ENCODE measurements around the gene SPRN. TPM values are rescaled to one million over a fixed set of nuclear protein-coding genes. Genes with fewer than 3 reads are reported as not detected.
"Not testable (repeated sequence)": the region's sequence is repeated elsewhere in the genome, so short reads cannot be mapped to it uniquely, and the experiment has no call there.

SPRN gene
- total RNA-seq, 4 donors from 2014 or later, result 0.34 to 0.71 TPM; not detected in 2

- H3K27ac ChIP-seq (replicated peaks in 1 of 4), result no peak overlapping the region
- no peak for TF ChIP-seq EP300 (IDR thresholded peaks at IDR 0.05)
- no peak for TF ChIP-seq POLR2A (IDR thresholded peaks at IDR 0.05; ENCODE audit: low read depth)
- TF ChIP-seq POLR2AphosphoS5 (IDR thresholded peaks at IDR 0.05), result no peak
- no peak for TF ChIP-seq CTCF (IDR thresholded peaks at IDR 0.05)
- DNase-seq (ENCODE audit: extremely low spot score), result peak; percentile 68
- intact Hi-C loops (cut with DNase I), result no loop called here
- WGBS, result 97% methylated on average over 12 of the region's 18 CpGs
- no peaks in the 10 kb centered on the region for H3K4me1 ChIP-seq
- H3K9me3 ChIP-seq, result peaks cover 0 to 8% (median under 1%) of the 10 kb centered on the region in 4 donors
- H3K27me3 ChIP-seq, result no peaks in the 10 kb centered on the region
- no peak overlapping the region for H3K4me3 ChIP-seq
- peaks cover 0 to 9% (median 1%) of the 10 kb centered on the region in 4 donors for H3K36me3 ChIP-seq
Observed at GRCh38 chr10:133440633-133441285, 16.3 kb upstream of the SPRN start.

- H3K9me3 ChIP-seq, result no peaks in the 10 kb centered on the region
- H3K27me3 ChIP-seq, result no peaks in the 10 kb centered on the region
- 95% methylated on average over 25 of the region's 25 CpGs for WGBS
- H3K4me1 ChIP-seq, result no peaks in the 10 kb centered on the region
- no peak overlapping the region for H3K27ac ChIP-seq (replicated peaks in 1 of 4)
- H3K36me3 ChIP-seq, result peaks cover 0 to 9% (median 1%) of the 10 kb centered on the region in 4 donors
- intact Hi-C loops (cut with DNase I), result no loop called here
- TF ChIP-seq POLR2AphosphoS5 (IDR thresholded peaks at IDR 0.05), result no peak
- no peak for TF ChIP-seq CTCF (IDR thresholded peaks at IDR 0.05)
- TF ChIP-seq EP300 (IDR thresholded peaks at IDR 0.05), result no peak
- no peak overlapping the region for H3K4me3 ChIP-seq
- DNase-seq (ENCODE audit: extremely low spot score), result peak; percentile 66
Observed at GRCh38 chr10:133439517-133440461, 15.4 kb upstream of the SPRN start.

- Histone ChIP-seq H3K36me3 (peaks cover 0 to 9% (median 1%) of the 10 kb centered on the region in 4 donors), H3K4me3 (no peak overlapping the region), H3K4me1 (no peaks in the 10 kb centered on the region), H3K9me3 (peaks cover 0 to 2% (median 0%) of the 10 kb centered on the region in 4 donors), H3K27me3 (no peaks in the 10 kb centered on the region), H3K27ac (replicated peaks in 1 of 4) (no peak overlapping the region)
- TF ChIP-seq EP300 (IDR thresholded peaks at IDR 0.05), result no peak
- TF ChIP-seq POLR2AphosphoS5 (IDR thresholded peaks at IDR 0.05), result no peak
- TF ChIP-seq CTCF (IDR thresholded peaks at IDR 0.05), result no peak
- TF ChIP-seq POLR2A (IDR thresholded peaks at IDR 0.05; ENCODE audit: low read depth), result no peak
- 84% methylated on average over 11 of the region's 11 CpGs for WGBS
- DNase-seq (ENCODE audit: extremely low spot score), result peak; percentile 47
- intact Hi-C loops (cut with DNase I), result no loop called here
Observed at GRCh38 chr10:133438711-133439273, 14.4 kb upstream of the SPRN start.

- H3K4me1 ChIP-seq; H3K27ac ChIP-seq (replicated peaks in 1 of 4); H3K36me3 ChIP-seq; intact Hi-C loops (cut with DNase I); H3K4me3 ChIP-seq; H3K9me3 ChIP-seq; H3K27me3 ChIP-seq; DNase-seq (ENCODE audit: extremely low spot score): not testable (repeated sequence)
- 89% methylated on average over 5 of the region's 25 CpGs for WGBS
Observed at GRCh38 chr10:133432789-133433188, 8.4 kb upstream of the SPRN start.

- H3K9me3 ChIP-seq; DNase-seq (ENCODE audit: extremely low spot score); H3K27ac ChIP-seq (replicated peaks in 1 of 4); H3K4me1 ChIP-seq; H3K36me3 ChIP-seq; H3K4me3 ChIP-seq; H3K27me3 ChIP-seq; intact Hi-C loops (cut with DNase I): not testable (repeated sequence)
- 64% methylated on average over 5 of the region's 9 CpGs for WGBS
Observed at GRCh38 chr10:133431888-133432613, 7.6 kb upstream of the SPRN start.

GRCh38 chr10:133429571-133429970 is 5.1 kb upstream of the SPRN start:
- H3K4me3 ChIP-seq; H3K9me3 ChIP-seq; H3K36me3 ChIP-seq; H3K27ac ChIP-seq (replicated peaks in 1 of 4); DNase-seq (ENCODE audit: extremely low spot score); intact Hi-C loops (cut with DNase I); H3K4me1 ChIP-seq; H3K27me3 ChIP-seq: not testable (repeated sequence)
- 89% methylated on average over 4 of the region's 4 CpGs for WGBS

- no CpG with 5 or more reads among the region's 46 CpGs for WGBS
- peaks cover 0 to 36% (median 5%) of the 10 kb centered on the region in 4 donors for H3K27me3 ChIP-seq
Observed at GRCh38 chr10:133424102-133424501, 323 bp downstream of the SPRN start.

More at GRCh38 chr10:133424102-133424501, 323 bp downstream of the SPRN start:
- H3K4me3 ChIP-seq; H3K9me3 ChIP-seq; intact Hi-C loops (cut with DNase I); DNase-seq (ENCODE audit: extremely low spot score); H3K27ac ChIP-seq (replicated peaks in 1 of 4): not testable (repeated sequence)
- H3K4me1 ChIP-seq, result peaks cover 0 to 16% (median 12%) of the 10 kb centered on the region in 4 donors
- peaks cover 14 to 24% (median 23%) of the 10 kb centered on the region in 4 donors for H3K36me3 ChIP-seq
